HEK293T (cell line): ENCODE data around the gene ITPK1.

Source experiments
- BHLHE40 ChIP-seq: fragments of 450-650 bp; IDR thresholded peaks from 2 replicates; pipeline ENCODE4 v1.6.1; 2016; ENCODE audit warnings: mild to moderate bottlenecking, moderate library complexity, borderline replicate concordance
- CTBP1 ChIP-seq: fragments of 450-650 bp; IDR thresholded peaks from 2 replicates; pipeline ENCODE4 v1.6.1; 2016; ENCODE audit warnings: borderline replicate concordance
- ELF4 ChIP-seq: fragments of 450-650 bp; IDR thresholded peaks from 2 replicates; pipeline ENCODE4 v1.6.1; 2017; ENCODE audit warnings: antibody characterized with exemption
- FOXA1 ChIP-seq: fragments of 450-650 bp; IDR thresholded peaks from 2 replicates; pipeline ENCODE4 v1.6.1; 2016; ENCODE audit warnings: mild to moderate bottlenecking
- LEF1 ChIP-seq: fragments of 450-650 bp; IDR thresholded peaks from 2 replicates; pipeline ENCODE4 v1.6.1; 2017; ENCODE audit warnings: mild to moderate bottlenecking, borderline replicate concordance
- PKNOX1 ChIP-seq: fragments of 450-650 bp; IDR thresholded peaks from 2 replicates; pipeline ENCODE4 v1.6.1; 2016
- SP1 ChIP-seq: fragments of 450-650 bp; IDR thresholded peaks from 2 replicates; pipeline ENCODE4 v1.6.1; 2017

GRCh38 chr14:93086441-93087055 is 29.2 kb downstream of the ITPK1 start:
- TF ChIP-seq BHLHE40 (no peak), FOXA1 (no peak), ELF4 (no peak), SP1 (no peak), LEF1 (no peak), CTBP1 (no peak), PKNOX1 (no peak)
